Hepatocyte (in vitro differentiated cells): ENCODE results near the gene PLEKHA8.

Source experiments
- EZH2phosphoT487 ChIP-seq: fragments of 200-600 bp; sonication (generic); IDR thresholded peaks from one replicate; pipeline ENCODE4 v1.6.1; 2018; ENCODE audit warnings: antibody characterized with exemption, mild to moderate bottlenecking, low read depth, moderate library complexity; ENCODE audit not compliant: unreplicated experiment, severe bottlenecking
- TF ChIP-seq, protein P1 (sequence below): fragments of 200-600 bp; sonication (generic); IDR thresholded peaks from 2 replicates; pipeline ENCODE4 v1.5.1; 2016; ENCODE audit warnings: antibody characterized with exemption, mild to moderate bottlenecking; ENCODE audit not compliant: poor library complexity

DNA sequence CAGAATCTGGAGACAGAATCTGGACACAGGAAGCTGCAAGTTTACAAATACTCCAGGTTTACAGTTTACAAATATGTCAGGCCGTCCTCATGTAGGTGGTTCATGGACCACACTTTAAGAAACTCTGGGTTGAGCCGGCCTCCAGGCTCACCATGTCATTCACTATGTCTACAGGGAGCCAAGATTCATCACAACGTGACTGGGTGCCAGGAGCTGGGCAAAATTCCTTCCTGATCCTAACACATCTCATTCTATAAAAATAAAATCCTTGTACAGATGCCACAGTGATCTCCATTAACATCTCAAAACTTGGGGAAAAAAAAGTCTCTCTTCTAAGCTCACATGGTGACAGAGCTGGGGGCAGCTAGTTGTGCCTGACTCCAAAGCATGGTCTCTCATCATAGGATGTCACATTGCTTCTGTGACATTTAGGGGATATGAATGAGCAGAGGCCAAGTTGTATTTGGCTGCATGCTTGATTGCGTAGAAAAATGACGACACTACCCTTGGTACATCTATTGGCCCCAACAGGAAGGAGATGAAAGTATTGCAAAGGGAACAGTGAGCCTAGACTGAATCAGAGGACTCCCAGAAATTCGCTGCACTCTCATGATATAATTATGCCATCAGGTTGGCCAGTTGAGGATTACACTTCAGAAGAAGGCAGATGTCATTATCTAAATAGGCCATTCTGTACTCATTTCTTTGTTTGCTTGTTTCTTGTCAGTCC lies 142.4 kb downstream of the PLEKHA8 start:
- TF ChIP-seq, protein P1, sequence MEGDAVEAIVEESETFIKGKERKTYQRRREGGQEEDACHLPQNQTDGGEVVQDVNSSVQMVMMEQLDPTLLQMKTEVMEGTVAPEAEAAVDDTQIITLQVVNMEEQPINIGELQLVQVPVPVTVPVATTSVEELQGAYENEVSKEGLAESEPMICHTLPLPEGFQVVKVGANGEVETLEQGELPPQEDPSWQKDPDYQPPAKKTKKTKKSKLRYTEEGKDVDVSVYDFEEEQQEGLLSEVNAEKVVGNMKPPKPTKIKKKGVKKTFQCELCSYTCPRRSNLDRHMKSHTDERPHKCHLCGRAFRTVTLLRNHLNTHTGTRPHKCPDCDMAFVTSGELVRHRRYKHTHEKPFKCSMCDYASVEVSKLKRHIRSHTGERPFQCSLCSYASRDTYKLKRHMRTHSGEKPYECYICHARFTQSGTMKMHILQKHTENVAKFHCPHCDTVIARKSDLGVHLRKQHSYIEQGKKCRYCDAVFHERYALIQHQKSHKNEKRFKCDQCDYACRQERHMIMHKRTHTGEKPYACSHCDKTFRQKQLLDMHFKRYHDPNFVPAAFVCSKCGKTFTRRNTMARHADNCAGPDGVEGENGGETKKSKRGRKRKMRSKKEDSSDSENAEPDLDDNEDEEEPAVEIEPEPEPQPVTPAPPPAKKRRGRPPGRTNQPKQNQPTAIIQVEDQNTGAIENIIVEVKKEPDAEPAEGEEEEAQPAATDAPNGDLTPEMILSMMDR: no peak
- no peak for TF ChIP-seq EZH2phosphoT487
